Breast epithelium (tissue), 3 donors: ENCODE measurements around the gene CFAP54.

Source experiments
- CTCF ChIP-seq, 3 donors: fragments of 450-650 bp; IDR thresholded peaks; one replicate each; pipeline ENCODE4 v1.5.1; 2016 to 2017; ENCODE audit warnings: antibody characterized with exemption in 3 of 3, mild to moderate bottlenecking in 3 of 3, moderate library complexity in 3 of 3
- POLR2A ChIP-seq: fragments of 450-650 bp; IDR thresholded peaks from one replicate; pipeline ENCODE4 v1.6.1; 2016; ENCODE audit warnings: antibody characterized with exemption, mild to moderate bottlenecking, moderate library complexity

- no peak for TF ChIP-seq CTCF (IDR thresholded peaks at IDR 0.05)
- no peak for TF ChIP-seq POLR2A
Observed at GRCh38 chr12:96510306-96510764, 21.0 kb downstream of the CFAP54 start.
